HEK293T (cell line): ENCODE measurements around the gene CHD3.

Experiments used
- ARNT ChIP-seq: fragments of 450-650 bp; IDR thresholded peaks from 2 replicates; pipeline ENCODE4 v1.6.1; 2017; ENCODE audit warnings: mild to moderate bottlenecking
- TARDBP ChIP-seq: fragments of 450-650 bp; IDR thresholded peaks from 2 replicates; pipeline ENCODE4 v1.6.1; 2016

GRCh38 chr17:7864995-7865650 lies 23.5 kb upstream of the CHD3 start:
- TF ChIP-seq ARNT (no peak), TARDBP (no peak)
